Stimulated activated naive CD8-positive, alpha-beta T cell treated with anti-CD3 and anti-CD28 coated beads, Interleukin-15, amount 100 ng/mL, for 72 hours (primary cell): ENCODE data around the gene C16orf89.
"Not testable (repeated sequence)": the region's sequence is repeated elsewhere in the genome, so short reads cannot be mapped to it uniquely, and the experiment has no call there.

Experiments used
- ATAC-seq: fragments of 150-1000 bp; cut with Tn5 transposase; 2 replicates; pipeline ENCODE4 v1.10.0; 2021; ENCODE audit warnings: mild to moderate bottlenecking, moderate library complexity
- DNase-seq, 2 donors: peaks; one replicate each; pipeline ENCODE4 v3.0.0; 2021 to 2022
- H3K27ac Mint-ChIP-seq, 2 donors: one replicate each; pipeline ENCODE4 v1.8.0; 2022; ENCODE audit warnings: mild to moderate bottlenecking in 2 of 2, mixed read lengths in 2 of 2, moderate library complexity in 2 of 2
- H3K27me3 Mint-ChIP-seq: one replicate; pipeline ENCODE4 v1.8.0; 2022; ENCODE audit warnings: mixed read lengths
- H3K4me1 Mint-ChIP-seq: one replicate; pipeline ENCODE4 v1.8.0; 2022; ENCODE audit warnings: mild to moderate bottlenecking, mixed read lengths
- H3K4me3 Mint-ChIP-seq, 2 donors: one replicate each; pipeline ENCODE4 v1.8.0; 2022; ENCODE audit warnings: mild to moderate bottlenecking in 2 of 2, mixed read lengths in 2 of 2, moderate library complexity in 1 of 2
- H3K9me3 Mint-ChIP-seq, 2 donors: one replicate each; pipeline ENCODE4 v1.8.0; 2022; ENCODE audit warnings: mixed read lengths in 2 of 2

C16orf89 gene

GRCh38 chr16:5090592-5090991, 24.8 kb upstream of the C16orf89 start:
- not testable (repeated sequence) for H3K9me3 Mint-ChIP-seq, DNase-seq, H3K4me3 Mint-ChIP-seq, ATAC-seq, H3K27ac Mint-ChIP-seq, H3K27me3 Mint-ChIP-seq
- peaks cover 17% of the 10 kb centered on the region for H3K4me1 Mint-ChIP-seq

- not testable (repeated sequence) for H3K9me3 Mint-ChIP-seq, H3K27me3 Mint-ChIP-seq, H3K4me3 Mint-ChIP-seq, DNase-seq, H3K27ac Mint-ChIP-seq, ATAC-seq
- H3K4me1 Mint-ChIP-seq: peaks cover 12% of the 10 kb centered on the region
These were observed 24.3 kb upstream of the C16orf89 start for GRCh38 chr16:5089911-5090555.

GRCh38 chr16:5088936-5089335, 23.2 kb upstream of the C16orf89 start:
- H3K9me3 Mint-ChIP-seq, H3K27me3 Mint-ChIP-seq, DNase-seq, ATAC-seq, H3K4me3 Mint-ChIP-seq: not testable (repeated sequence)
- Mint-ChIP-seq H3K4me1 (peaks cover 13% of the 10 kb centered on the region), H3K27ac (peak overlapping the region in 1 of 2 donors; percentile 69)

- DNase-seq, H3K27me3 Mint-ChIP-seq, H3K4me3 Mint-ChIP-seq, H3K9me3 Mint-ChIP-seq, H3K27ac Mint-ChIP-seq, ATAC-seq: not testable (repeated sequence)
- peaks cover 13% of the 10 kb centered on the region for H3K4me1 Mint-ChIP-seq
These were observed 22.5 kb upstream of the C16orf89 start for GRCh38 chr16:5088086-5088790.

- H3K9me3 Mint-ChIP-seq, H3K4me3 Mint-ChIP-seq, H3K4me1 Mint-ChIP-seq, DNase-seq, H3K27ac Mint-ChIP-seq, H3K27me3 Mint-ChIP-seq, ATAC-seq: not testable (repeated sequence)
These were observed 20.0 kb upstream of the C16orf89 start for GRCh38 chr16:5085716-5086115.

- ATAC-seq, H3K27me3 Mint-ChIP-seq, H3K27ac Mint-ChIP-seq, H3K4me3 Mint-ChIP-seq, H3K4me1 Mint-ChIP-seq, H3K9me3 Mint-ChIP-seq: not testable (repeated sequence)
- DNase-seq: peak; percentile 50 to 55
These were observed 19.0 kb upstream of the C16orf89 start for GRCh38 chr16:5084802-5085201.

- DNase-seq, ATAC-seq, H3K4me3 Mint-ChIP-seq, H3K27me3 Mint-ChIP-seq, H3K9me3 Mint-ChIP-seq, H3K4me1 Mint-ChIP-seq: not testable (repeated sequence)
- peak overlapping the region in 1 of 2 donors; percentile 54 for H3K27ac Mint-ChIP-seq
These were observed 18.5 kb upstream of the C16orf89 start for GRCh38 chr16:5084099-5084731.

- H3K9me3 Mint-ChIP-seq, H3K27me3 Mint-ChIP-seq, DNase-seq, H3K4me1 Mint-ChIP-seq, H3K27ac Mint-ChIP-seq, ATAC-seq, H3K4me3 Mint-ChIP-seq: not testable (repeated sequence)
These were observed 17.9 kb upstream of the C16orf89 start for GRCh38 chr16:5083646-5084045.

- ATAC-seq, H3K27ac Mint-ChIP-seq, H3K4me3 Mint-ChIP-seq: not testable (repeated sequence)
These were observed 15.2 kb upstream of the C16orf89 start for GRCh38 chr16:5080996-5081395.

GRCh38 chr16:5080461-5080860, 14.7 kb upstream of the C16orf89 start:
- not testable (repeated sequence) for H3K9me3 Mint-ChIP-seq, H3K4me3 Mint-ChIP-seq, DNase-seq, H3K27ac Mint-ChIP-seq, H3K4me1 Mint-ChIP-seq, ATAC-seq, H3K27me3 Mint-ChIP-seq

More at GRCh38 chr16:5080996-5081395, 15.2 kb upstream of the C16orf89 start:
- not testable (repeated sequence) for H3K27me3 Mint-ChIP-seq, H3K9me3 Mint-ChIP-seq, H3K4me1 Mint-ChIP-seq, DNase-seq

GRCh38 chr16:5078626-5079025, 12.9 kb upstream of the C16orf89 start:
- ATAC-seq (no peak), DNase-seq (no peak)
- Mint-ChIP-seq H3K4me1 (peaks cover 5% of the 10 kb centered on the region), H3K4me3 (no peak overlapping the region), H3K27me3 (no peaks in the 10 kb centered on the region), H3K27ac (no peak overlapping the region), H3K9me3 (no peaks in the 10 kb centered on the region)

- H3K27ac Mint-ChIP-seq: peak overlapping the region in 1 of 2 donors; percentile 39
- ATAC-seq (no peak), DNase-seq (no peak)
These were observed 11.5 kb upstream of the C16orf89 start for GRCh38 chr16:5077304-5077703.

GRCh38 chr16:5075637-5076036, 9.9 kb upstream of the C16orf89 start:
- peaks cover 34% of the 10 kb centered on the region for H3K4me1 Mint-ChIP-seq
- no peak overlapping the region for H3K4me3 Mint-ChIP-seq
- no peak overlapping the region for H3K27ac Mint-ChIP-seq
- H3K9me3 Mint-ChIP-seq: peaks cover 0 to 6% of the 10 kb centered on the region in 2 donors
- DNase-seq (no peak), ATAC-seq (no peak)
- H3K27me3 Mint-ChIP-seq: no peaks in the 10 kb centered on the region

More at GRCh38 chr16:5077304-5077703, 11.5 kb upstream of the C16orf89 start:
- Mint-ChIP-seq H3K4me1 (peaks cover 17% of the 10 kb centered on the region), H3K27me3 (no peaks in the 10 kb centered on the region), H3K9me3 (no peaks in the 10 kb centered on the region), H3K4me3 (no peak overlapping the region)

- not testable (repeated sequence) for H3K27ac Mint-ChIP-seq, H3K9me3 Mint-ChIP-seq, H3K4me3 Mint-ChIP-seq, DNase-seq, H3K27me3 Mint-ChIP-seq, ATAC-seq
- H3K4me1 Mint-ChIP-seq: peaks cover 37% of the 10 kb centered on the region
These were observed 8.0 kb upstream of the C16orf89 start for GRCh38 chr16:5073771-5074170.

GRCh38 chr16:5073279-5073629, 7.5 kb upstream of the C16orf89 start:
- H3K9me3 Mint-ChIP-seq: peaks cover 0 to 6% of the 10 kb centered on the region in 2 donors
- H3K27ac Mint-ChIP-seq: peak overlapping the region in 1 of 2 donors; percentile 91
- no peak for DNase-seq
- peaks cover 37% of the 10 kb centered on the region for H3K4me1 Mint-ChIP-seq
- H3K27me3 Mint-ChIP-seq: no peaks in the 10 kb centered on the region
- no peak for ATAC-seq
- peak overlapping the region; percentile 94 to 99 for H3K4me3 Mint-ChIP-seq
